Neural cell (in vitro differentiated cells): Measurements from ENCODE around the gene FRG2C. TPM values are rescaled to one million over a fixed set of nuclear protein-coding genes. Genes with fewer than 3 reads are reported as not detected.
"Not testable (repeated sequence)": the region's sequence is repeated elsewhere in the genome, so short reads cannot be mapped to it uniquely, and the experiment has no call there.

Experiments
- H2AFZ ChIP-seq: fragments of 200-600, 300-800 bp; sonication (generic), shearing (Covaris generic); 2 replicates; pipeline ENCODE4 v1.6.0; 2014; ENCODE audit warnings: low read depth, mild to moderate bottlenecking, antibody characterized with exemption, low read length, moderate library complexity
- H3F3A ChIP-seq: fragments of 200-600 bp; shearing (Covaris generic); 2 replicates; pipeline ENCODE4 v1.6.1; 2016; ENCODE audit warnings: mild to moderate bottlenecking, moderate library complexity, mixed read lengths, antibody characterized with exemption, low read length; ENCODE audit not compliant: insufficient read depth, poor library complexity, severe bottlenecking
- H3K27ac ChIP-seq: fragments of 200-600, 300-800 bp; sonication (generic), shearing (Covaris generic); 2 replicates; pipeline ENCODE4 v1.5.1; 2014; ENCODE audit warnings: mild to moderate bottlenecking, low read length, moderate library complexity
- H3K27me3 ChIP-seq: fragments of 300-800, 200-600 bp; sonication (generic), shearing (Covaris generic); 2 replicates; pipeline ENCODE4 v1.6.0; 2014; ENCODE audit warnings: mild to moderate bottlenecking, low read depth, low read length, moderate library complexity; ENCODE audit not compliant: insufficient read depth
- H3K36me3 ChIP-seq: fragments of 300-800, 200-600 bp; sonication (generic), shearing (Covaris generic); 2 replicates; pipeline ENCODE4 v1.5.1; 2014; ENCODE audit warnings: mild to moderate bottlenecking, antibody characterized with exemption, low read length, moderate library complexity; ENCODE audit not compliant: insufficient read depth
- H3K4me2 ChIP-seq: fragments of 300-800, 200-600 bp; sonication (generic), shearing (Covaris generic); 2 replicates; pipeline ENCODE4 v1.6.0; 2014; ENCODE audit warnings: mild to moderate bottlenecking, low read length
- H3K4me3 ChIP-seq: fragments of 300-800, 200-600 bp; sonication (generic), shearing (Covaris generic); 2 replicates; pipeline ENCODE4 v1.5.1; 2014; ENCODE audit warnings: mild to moderate bottlenecking, low read length, moderate library complexity
- H3K79me2 ChIP-seq: fragments of 200-600 bp; shearing (Covaris generic); replicated peaks from 2 replicates; pipeline ENCODE4 v1.6.0; 2014; ENCODE audit warnings: mild to moderate bottlenecking, low read length, moderate library complexity; ENCODE audit not compliant: insufficient read depth
- H3K9ac ChIP-seq: fragments of 300-800, 200-600 bp; sonication (generic), shearing (Covaris generic); 2 replicates; pipeline ENCODE4 v1.6.1; 2016; ENCODE audit warnings: mild to moderate bottlenecking, low read length, mixed read lengths
- H3K9me2 ChIP-seq: fragments of 200-600 bp; shearing (Covaris generic); 2 replicates; pipeline ENCODE4 v1.6.1; 2016; ENCODE audit warnings: mild to moderate bottlenecking, low read length, mixed read lengths; ENCODE audit not compliant: insufficient read depth
- H3K9me3 ChIP-seq: fragments of 200-600, 300-800 bp; sonication (generic), shearing (Covaris generic); 2 replicates; pipeline ENCODE4 v1.6.1; 2016; ENCODE audit warnings: mild to moderate bottlenecking, mixed run types, low read length, moderate library complexity, mixed read lengths
- H4K20me1 ChIP-seq: fragments of 200-600 bp; shearing (Covaris generic); 2 replicates; pipeline ENCODE4 v1.6.1; 2016; ENCODE audit warnings: mild to moderate bottlenecking, mixed run types; ENCODE audit not compliant: insufficient read depth
- CTCF ChIP-seq: fragments of 450-650 bp; IDR thresholded peaks from 2 replicates; pipeline ENCODE4 v1.5.1; 2014; ENCODE audit warnings: antibody characterized with exemption, mild to moderate bottlenecking, moderate library complexity; ENCODE audit not compliant: poor library complexity, severe bottlenecking
- EP300 ChIP-seq: fragments of 450-650 bp; conservative IDR thresholded peaks from 2 replicates; pipeline ENCODE4 v1.6.1; 2014; ENCODE audit warnings: antibody characterized with exemption, mild to moderate bottlenecking, moderate library complexity; ENCODE audit not compliant: poor library complexity, severe bottlenecking
- EZH2 ChIP-seq: fragments of 200-600, 300-800 bp; shearing (Covaris generic), sonication (generic); IDR thresholded peaks from 2 replicates; pipeline ENCODE4 v1.6.1; 2014; ENCODE audit warnings: antibody characterized with exemption, low read length, borderline replicate concordance, mild to moderate bottlenecking; ENCODE audit not compliant: insufficient read depth, poor library complexity, severe bottlenecking
- MXI1 ChIP-seq: fragments of 450-650 bp; conservative IDR thresholded peaks from 2 replicates; pipeline ENCODE4 v1.6.1; 2014; ENCODE audit warnings: antibody characterized with exemption, mild to moderate bottlenecking; ENCODE audit not compliant: poor library complexity, severe bottlenecking
- POLR2AphosphoS5 ChIP-seq: IDR thresholded peaks from 2 replicates; pipeline ENCODE4 v1.6.1; 2012
- RAD21 ChIP-seq: fragments of 450-650 bp; conservative IDR thresholded peaks from 2 replicates; pipeline ENCODE4 v1.6.1; 2014; ENCODE audit warnings: antibody characterized with exemption, mild to moderate bottlenecking, moderate library complexity
- REST ChIP-seq: IDR thresholded peaks from 2 replicates; pipeline ENCODE4 v1.6.1; 2012; ENCODE audit warnings: borderline replicate concordance
- SMC3 ChIP-seq: fragments of 450-650 bp; conservative IDR thresholded peaks from 2 replicates; pipeline ENCODE4 v1.6.1; 2014; ENCODE audit warnings: antibody characterized with exemption, mild to moderate bottlenecking, moderate library complexity; ENCODE audit not compliant: poor library complexity
- TAF1 ChIP-seq: IDR thresholded peaks from 2 replicates; pipeline ENCODE4 v1.6.1; 2012; ENCODE audit warnings: low read depth
- polyA plus RNA-seq: library from polyadenylated mRNA; depleted of rRNA; stranded (reverse); fragments of >200 nt; gene quantifications from 2 replicates; pipeline ENCODE4 v1.2.3, GENCODE V29; 2014

FRG2C gene
- polyA plus RNA-seq, 1 donor from 2014 or later: not detected

- not testable (repeated sequence) for H3K9me3 ChIP-seq, H3K9ac ChIP-seq, H2AFZ ChIP-seq, H3K9me2 ChIP-seq, H3K4me2 ChIP-seq, H3K36me3 ChIP-seq, H3F3A ChIP-seq, H3K79me2 ChIP-seq, H3K27ac ChIP-seq, H4K20me1 ChIP-seq
- Histone ChIP-seq H3K4me3 (peak overlapping the region; percentile 55), H3K27me3 (peaks cover 66% of the 10 kb centered on the region)
- TF ChIP-seq POLR2AphosphoS5 (peak; percentile 4), EZH2 (peak; percentile 51)
Measured at GRCh38 chr3:75671287-75672139, 7.4 kb downstream of the FRG2C start.

- H3K27ac ChIP-seq, H3K36me3 ChIP-seq, H3K9me2 ChIP-seq, H4K20me1 ChIP-seq, H3F3A ChIP-seq, H3K9ac ChIP-seq, H3K4me2 ChIP-seq, H2AFZ ChIP-seq, H3K79me2 ChIP-seq, H3K9me3 ChIP-seq: not testable (repeated sequence)
- TF ChIP-seq CTCF: peak; percentile 24
- peaks cover 59% of the 10 kb centered on the region for H3K27me3 ChIP-seq
- peak overlapping the region; percentile 55 for H3K4me3 ChIP-seq
Measured at GRCh38 chr3:75672140-75672775, 8.1 kb downstream of the FRG2C start.

GRCh38 chr3:75683965-75684364, 19.8 kb downstream of the FRG2C start:
- H3K27ac ChIP-seq, H3K79me2 ChIP-seq, H3K4me2 ChIP-seq, H3F3A ChIP-seq, H4K20me1 ChIP-seq, H3K36me3 ChIP-seq, H2AFZ ChIP-seq, H3K9ac ChIP-seq, H3K27me3 ChIP-seq, H3K9me3 ChIP-seq, H3K9me2 ChIP-seq, H3K4me3 ChIP-seq: not testable (repeated sequence)

- no peaks in the 10 kb centered on the region for H3K27me3 ChIP-seq
- H3K9me2 ChIP-seq: no peaks in the 10 kb centered on the region
- no peak overlapping the region for H3K9ac ChIP-seq
- TF ChIP-seq EZH2: no peak
- no peak for TF ChIP-seq TAF1
- no peak for TF ChIP-seq EP300
- no peak for TF ChIP-seq REST
- no peak for TF ChIP-seq MXI1
- no peak for TF ChIP-seq RAD21
- no peak for TF ChIP-seq CTCF
- no peak for TF ChIP-seq POLR2AphosphoS5
- no peak for TF ChIP-seq SMC3
- no peaks in the 10 kb centered on the region for H3K36me3 ChIP-seq
- H4K20me1 ChIP-seq: no peaks in the 10 kb centered on the region
- H3K27ac ChIP-seq: no peak overlapping the region
- no peaks in the 10 kb centered on the region for H3K9me3 ChIP-seq
- no peak overlapping the region for H3K4me2 ChIP-seq
- no peaks in the 10 kb centered on the region for H3F3A ChIP-seq
- no peaks in the 10 kb centered on the region for H3K79me2 ChIP-seq
- H2AFZ ChIP-seq: no peak overlapping the region
- H3K4me3 ChIP-seq: no peak overlapping the region
Measured at GRCh38 chr3:75687323-75687722, 23.2 kb downstream of the FRG2C start.
